ENCODE measurements around the gene MPO. TPM values are rescaled to one million over a fixed set of nuclear protein-coding genes. Genes with fewer than 3 reads are reported as not detected.

MPO gene
- total and polyA plus RNA-seq, 9 of the 15 experiments (the other 6 are each of a cell fraction or from before 2014, with no cell fraction given), result 0.04 to 0.47 (median 0.39) TPM; not detected in 6

DNA sequence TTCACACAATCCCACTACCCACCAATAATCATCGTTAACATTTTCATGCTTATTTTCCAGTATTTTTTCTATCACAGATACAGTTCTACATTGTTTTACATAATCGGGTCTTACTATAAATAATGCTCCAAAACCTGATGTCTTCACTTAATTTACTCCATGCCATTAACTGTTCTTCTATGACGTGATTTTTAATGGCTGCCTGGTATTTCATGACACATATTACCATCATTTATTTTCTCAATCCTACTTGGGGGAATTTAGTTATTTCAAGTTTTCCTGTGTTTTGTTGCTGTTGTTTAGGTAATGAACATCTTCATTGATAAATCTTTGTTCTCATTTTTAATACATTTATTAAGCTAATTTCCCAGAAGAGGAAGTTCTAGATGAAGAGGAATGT is 27.7 kb downstream of the MPO start:
- Histone ChIP-seq H3K36me3 (ENCODE audit: control insufficient read depth, insufficient read depth, low read length) (no peaks in the 10 kb centered on the region), H3K4me3 (no peak overlapping the region), H3K4me1 (replicated peaks in 1 of 2; ENCODE audit: control insufficient read depth in 2 of 2, insufficient read depth in 2 of 2, low read length in 2 of 2) (peaks cover 3 to 15% of the 10 kb centered on the region in 2 experiments; a peak in 3 of 5 replicates), H3K27me3 (ENCODE audit: control insufficient read depth in 2 of 2, insufficient read depth in 2 of 2, low read length in 2 of 2) (peaks cover 0 to 9% of the 10 kb centered on the region in 2 experiments; a peak in 1 of 5 replicates), H4K20me1 (replicated peaks; ENCODE audit: control insufficient read depth, insufficient read depth, low read length) (no peaks in the 10 kb centered on the region), H3K9ac (ENCODE audit: insufficient read depth in 1 of 2, low read depth in 2 of 2, low read length in 2 of 2) (no peak overlapping the region), H3K4me2 (ENCODE audit: insufficient read depth, low read length) (no peak overlapping the region), H3K9me1 (ENCODE audit: control insufficient read depth, insufficient read depth, low read length) (no peaks in the 10 kb centered on the region), H3K9me3 (replicated peaks; ENCODE audit: control insufficient read depth, insufficient read depth, low read depth, low read length) (no peaks in the 10 kb centered on the region; the same call in 1 of the 2 replicates), H3K27ac (ENCODE audit: extremely low read depth, low read depth, low read length) (no peak overlapping the region), H3K79me2 (ENCODE audit: control insufficient read depth, insufficient read depth, low read length) (no peaks in the 10 kb centered on the region), H2AFZ (ENCODE audit: low read depth, low read length) (no peak overlapping the region)
- DNase-seq (ENCODE audit: extremely low read depth in 1 of 4, low spot score in 3 of 4), result no peak
- no peak for TF ChIP-seq GTF2E2 (tag; IDR thresholded peaks at IDR 0.05)
- no peak for TF ChIP-seq EHMT2 (IDR thresholded peaks at IDR 0.05)
- no peak for TF ChIP-seq ARID1B (IDR thresholded peaks at IDR 0.05)
- no peak for TF ChIP-seq OTX1 (CRISPR knock-in tag; IDR thresholded peaks at IDR 0.05)
- no peak for TF ChIP-seq ZNF668 (CRISPR knock-in tag; IDR thresholded peaks at IDR 0.05)
- TF ChIP-seq MTF1 (CRISPR knock-in tag; IDR thresholded peaks at IDR 0.05; ENCODE audit: borderline replicate concordance), result no peak
- no peak for TF ChIP-seq NRF1 (conservative IDR thresholded peaks at IDR 0.05 in 1 of 2, IDR thresholded peaks at IDR 0.05 in 1 of 2)
- TF ChIP-seq SREBF1 (IDR thresholded peaks at IDR 0.05; ENCODE audit: borderline replicate concordance, low read depth, low read length), result no peak
- TF ChIP-seq BCL6 (CRISPR knock-in tag; IDR thresholded peaks at IDR 0.05), result no peak
- no peak for TF ChIP-seq SMARCB1 (IDR thresholded peaks at IDR 0.05; ENCODE audit: insufficient read length, low read depth)
- TF ChIP-seq HNRNPLL (IDR thresholded peaks at IDR 0.05; ENCODE audit: low read depth, low read length, poor library complexity, severe bottlenecking), result no peak
- no peak for TF ChIP-seq RCOR1 (IDR thresholded peaks at IDR 0.05; ENCODE audit: borderline replicate concordance in 1 of 2, low read depth in 2 of 2, low read length in 2 of 2)
- no peak for TF ChIP-seq BHLHE40 (IDR thresholded peaks at IDR 0.05; ENCODE audit: low read length)
- no peak for TF ChIP-seq POLR2H (tag; IDR thresholded peaks at IDR 0.05; ENCODE audit: low read depth)
- no peak for TF ChIP-seq ZC3H8 (IDR thresholded peaks at IDR 0.05)
- no peak for TF ChIP-seq ZBTB17 (CRISPR knock-in tag; IDR thresholded peaks at IDR 0.05)
- TF ChIP-seq ZNF561 (CRISPR knock-in tag; conservative IDR thresholded peaks at IDR 0.05), result no peak
- TF ChIP-seq, protein P1, sequence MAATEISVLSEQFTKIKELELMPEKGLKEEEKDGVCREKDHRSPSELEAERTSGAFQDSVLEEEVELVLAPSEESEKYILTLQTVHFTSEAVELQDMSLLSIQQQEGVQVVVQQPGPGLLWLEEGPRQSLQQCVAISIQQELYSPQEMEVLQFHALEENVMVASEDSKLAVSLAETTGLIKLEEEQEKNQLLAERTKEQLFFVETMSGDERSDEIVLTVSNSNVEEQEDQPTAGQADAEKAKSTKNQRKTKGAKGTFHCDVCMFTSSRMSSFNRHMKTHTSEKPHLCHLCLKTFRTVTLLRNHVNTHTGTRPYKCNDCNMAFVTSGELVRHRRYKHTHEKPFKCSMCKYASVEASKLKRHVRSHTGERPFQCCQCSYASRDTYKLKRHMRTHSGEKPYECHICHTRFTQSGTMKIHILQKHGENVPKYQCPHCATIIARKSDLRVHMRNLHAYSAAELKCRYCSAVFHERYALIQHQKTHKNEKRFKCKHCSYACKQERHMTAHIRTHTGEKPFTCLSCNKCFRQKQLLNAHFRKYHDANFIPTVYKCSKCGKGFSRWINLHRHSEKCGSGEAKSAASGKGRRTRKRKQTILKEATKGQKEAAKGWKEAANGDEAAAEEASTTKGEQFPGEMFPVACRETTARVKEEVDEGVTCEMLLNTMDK (IDR thresholded peaks at IDR 0.05; ENCODE audit: borderline replicate concordance, insufficient read depth, low read depth, low read length, poor library complexity, severe bottlenecking), result no peak
- TF ChIP-seq ZNF184 (CRISPR knock-in tag; IDR thresholded peaks at IDR 0.05), result no peak
- TF ChIP-seq ZNF77 (CRISPR knock-in tag; IDR thresholded peaks at IDR 0.05), result no peak
- WGBS (ENCODE audit: insufficient coverage, low coverage, missing lambda C conversion rate), result 9% methylated on average over 3 of the region's 3 CpGs
- no peak for ATAC-seq
- BruUV-seq (replicated peaks), result no TSS peak
- intact Hi-C loops (cut with micrococcal nuclease), result loop anchor here (5.0 kb wide), 1 partner anchor 131 kb away; no protein-coding TSS in a partner anchor
- ChIA-PET CTCF (ENCODE audit: low intra/inter-chr PET ratio) (no interaction called here), POLR2A (interaction anchor here (0.7 kb wide), 1 partner anchor 27 kb away, joined by 3 read pairs; no protein-coding TSS in a partner anchor)
- FAIRE-seq, result no peak
- in situ Hi-C loops (cut with MboI), result no loop called here
